CD4-positive, alpha-beta T cell treated with Interleukin-4 for 1 hour (primary cell): ENCODE results near the gene IFNG.

Source experiments
- DNase-seq, 2 donors: peaks; one replicate each; pipeline ENCODE4 v3.0.0-alpha.2; 2020 to 2022

IFNG gene

DNA sequence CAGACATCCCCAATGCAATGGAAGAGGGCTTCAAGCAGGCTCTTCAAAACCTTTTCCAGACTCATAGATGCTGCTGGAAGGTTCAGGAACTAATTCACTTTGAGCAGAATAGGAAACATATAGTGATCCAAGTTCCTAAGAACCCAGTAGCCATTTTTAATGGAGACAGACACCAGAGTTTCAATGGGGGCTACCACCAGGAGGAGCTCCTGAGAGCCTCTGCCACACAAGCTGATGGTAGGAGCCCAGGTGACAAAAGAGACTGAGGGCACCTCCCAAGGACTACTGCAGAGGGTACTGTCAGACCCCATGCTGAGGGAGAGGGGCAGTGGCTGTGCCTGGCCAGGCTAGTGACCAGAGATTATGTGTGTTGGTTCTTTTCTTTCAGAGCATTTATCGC lies 45.9 kb downstream of the IFNG start:
- peak; percentile 39 to 57 for DNase-seq

DNA sequence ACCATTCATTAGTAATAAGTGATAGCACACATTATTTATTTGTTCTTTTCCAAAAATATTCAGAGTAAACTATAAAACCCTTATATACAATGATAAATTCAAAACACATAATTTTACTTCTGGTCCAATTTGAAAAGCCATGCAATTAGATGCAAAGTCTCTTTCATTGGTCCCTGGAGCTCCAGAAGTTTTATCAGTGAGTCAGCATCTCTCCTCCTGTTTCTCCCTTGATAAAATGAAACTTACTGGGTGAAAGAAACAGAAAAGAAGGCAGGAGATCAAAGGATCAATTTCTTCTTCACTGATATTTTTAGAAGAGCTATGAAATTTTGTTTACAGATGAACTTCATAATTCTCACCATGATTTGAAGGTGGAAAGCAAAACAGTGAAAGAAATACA lies 47.5 kb downstream of the IFNG start:
- no peak for DNase-seq

DNA sequence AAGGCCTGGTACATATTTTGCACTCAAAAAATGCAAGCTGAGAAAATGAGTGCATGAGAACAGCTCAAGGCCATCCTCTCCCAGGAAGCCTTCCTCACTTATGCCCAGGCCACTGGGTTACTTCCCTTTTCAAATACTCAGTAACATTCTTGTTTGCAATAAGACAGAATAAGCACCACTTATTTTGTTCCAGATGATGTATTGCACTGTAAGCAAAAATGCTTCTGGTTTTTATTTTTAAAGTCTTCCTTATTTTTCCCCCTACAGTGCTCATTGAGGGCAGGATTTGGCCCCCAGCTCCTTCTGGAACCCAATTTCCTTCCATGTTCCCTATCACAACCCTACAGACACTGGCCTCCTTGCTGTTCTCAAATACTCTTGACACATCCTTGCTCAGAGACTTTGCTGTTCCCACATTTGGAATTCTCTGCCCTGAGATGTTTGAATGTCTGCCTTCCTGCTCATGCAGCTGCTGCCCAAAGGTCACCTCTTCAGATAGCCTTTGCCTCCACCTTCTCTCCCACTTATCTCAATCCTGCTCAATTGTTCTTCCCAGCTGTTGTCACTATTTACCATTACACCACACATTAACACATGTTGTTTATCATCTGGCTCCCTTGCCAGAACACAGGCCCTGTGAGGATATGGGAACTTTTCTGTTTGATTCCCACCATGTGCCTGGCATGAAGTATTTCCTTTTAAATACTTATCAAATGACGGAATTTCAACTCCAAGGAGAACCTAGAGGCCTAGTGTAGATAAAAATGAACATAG lies 49.9 kb downstream of the IFNG start:
- no peak for DNase-seq

DNA sequence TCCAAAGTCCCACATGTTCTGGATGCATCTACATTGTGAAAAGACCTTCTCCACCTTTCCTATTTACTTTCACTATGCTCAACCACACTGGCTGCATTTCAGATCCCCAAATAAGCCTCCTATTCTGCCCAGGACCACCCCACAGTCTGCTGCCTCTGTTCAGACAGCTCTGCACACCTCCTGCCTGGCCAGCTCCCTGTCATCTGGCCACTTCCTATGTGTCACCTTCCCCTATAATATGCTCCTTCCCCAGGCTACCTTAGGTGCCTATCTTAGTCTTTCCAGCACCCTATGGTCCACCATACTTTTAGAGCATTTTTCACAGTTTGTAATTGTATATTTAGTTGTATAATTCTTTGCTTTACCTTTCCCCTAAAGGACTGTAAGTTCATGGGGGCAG lies 50.5 kb downstream of the IFNG start:
- DNase-seq, result no peak

DNA sequence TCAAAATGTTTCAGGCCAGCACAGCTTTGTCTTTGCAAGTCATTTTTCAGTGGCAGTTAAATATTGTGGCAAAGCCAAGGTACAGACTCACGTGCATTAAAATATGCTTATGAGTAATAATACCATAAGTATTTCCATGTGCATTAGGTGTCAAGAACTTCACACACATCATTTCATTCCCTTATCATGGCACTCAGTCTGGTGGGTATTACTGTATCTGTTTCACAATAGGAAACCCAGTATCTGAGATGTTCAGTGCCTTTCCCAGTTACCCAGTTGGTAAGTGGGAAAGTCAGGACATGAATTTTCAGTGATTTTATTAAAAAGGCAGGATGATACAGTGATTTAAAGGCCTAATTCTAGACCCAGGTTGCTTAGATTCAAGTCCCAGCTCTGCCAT lies 52.9 kb downstream of the IFNG start:
- no peak for DNase-seq

DNA sequence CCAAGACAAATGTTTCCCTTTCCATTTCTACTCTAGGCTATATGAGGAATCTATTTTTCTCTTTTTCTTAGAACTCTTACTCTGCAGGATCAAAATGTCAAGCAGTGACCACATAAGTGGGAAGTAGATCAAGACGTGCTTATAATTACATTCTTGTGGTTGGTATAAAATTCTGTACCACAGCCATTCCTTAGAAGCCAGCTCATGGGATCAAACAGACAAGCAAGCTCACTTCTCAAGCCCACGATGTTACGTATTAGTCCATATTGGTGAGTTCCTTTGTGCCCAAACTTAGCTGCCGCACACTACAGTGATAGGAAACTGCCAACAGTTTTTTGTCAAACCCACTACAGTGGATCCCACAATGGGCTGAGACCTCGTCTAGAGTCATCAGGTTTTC lies 53.4 kb downstream of the IFNG start:
- DNase-seq, result no peak
